Stimulated activated CD4-positive, alpha-beta T cell treated with anti-CD3 and anti-CD28 coated beads, Interleukin-4, amount 100 ng/mL, for 48 hours (primary cell): ENCODE measurements around the gene TNFRSF14.

Experiments
- DNase-seq, 2 donors: peaks; one replicate each; pipeline ENCODE4 v3.0.0-alpha.2; 2020; ENCODE audit warnings: low read depth in 2 of 2

TNFRSF14 gene

GRCh38 chr1:2612591-2613365 is 56.6 kb downstream of the TNFRSF14 start:
- no peak for DNase-seq
